T-helper 2 cell treated with Interferon-gamma antibody and Interleukin-4, amounts not matched to agents 5 μg/mL and 100 μg/mL, for 36 hours (primary cell): Measurements from ENCODE around the gene SCN9A.
"Not testable (repeated sequence)": the region's sequence is repeated elsewhere in the genome, so short reads cannot be mapped to it uniquely, and the experiment has no call there.

Experiments
- DNase-seq: peaks from one replicate; pipeline ENCODE4 v3.0.0; 2021; ENCODE audit warnings: low spot score
- H3K27ac Mint-ChIP-seq: one replicate; pipeline ENCODE4 v1.8.0; 2021; ENCODE audit warnings: mild to moderate bottlenecking, mixed read lengths
- H3K27me3 Mint-ChIP-seq: one replicate; pipeline ENCODE4 v1.8.0; 2021; ENCODE audit warnings: low read depth, mixed read lengths
- H3K36me3 Mint-ChIP-seq: one replicate; pipeline ENCODE4 v1.8.0; 2021; ENCODE audit warnings: low read depth, mixed read lengths
- H3K4me1 Mint-ChIP-seq: one replicate; pipeline ENCODE4 v1.8.0; 2021; ENCODE audit warnings: low read depth, mixed read lengths
- H3K4me3 Mint-ChIP-seq: one replicate; pipeline ENCODE4 v1.8.0; 2022; ENCODE audit warnings: mild to moderate bottlenecking, moderate library complexity, mixed read lengths
- H3K9me3 Mint-ChIP-seq: one replicate; pipeline ENCODE4 v1.8.0; 2021; ENCODE audit warnings: mixed read lengths

SCN9A gene

GRCh38 chr2:166375736-166376487 lies at the start of gene SCN9A:
Gene SCN9A (minus strand): TSS chr2:166375944. CDS start chr2:166311756, 64,188 bp downstream.
- no peak within 1 kb of the TSS for H3K27ac Mint-ChIP-seq
- DNase-seq, result no peak
- H3K36me3 Mint-ChIP-seq, result no peaks in the 10 kb centered on the region
- no peaks in the 10 kb centered on the region for H3K9me3 Mint-ChIP-seq
- H3K27me3 Mint-ChIP-seq, result peaks cover 44% of the 10 kb centered on the region
- H3K4me3 Mint-ChIP-seq, result peak within 1 kb of the TSS; percentile 83
- peaks cover 16% of the 10 kb centered on the region for H3K4me1 Mint-ChIP-seq

- H3K4me3 Mint-ChIP-seq, result no peak overlapping the region
- DNase-seq, result no peak
- H3K9me3 Mint-ChIP-seq, result no peaks in the 10 kb centered on the region
- H3K36me3 Mint-ChIP-seq, result no peaks in the 10 kb centered on the region
- H3K27me3 Mint-ChIP-seq, result no peaks in the 10 kb centered on the region
- H3K4me1 Mint-ChIP-seq, result no peaks in the 10 kb centered on the region
- no peak overlapping the region for H3K27ac Mint-ChIP-seq
Observed at GRCh38 chr2:166424841-166425240, 49.1 kb upstream of the SCN9A start.

GRCh38 chr2:166419616-166419934 lies 43.8 kb upstream of the SCN9A start:
- DNase-seq, result no peak
- no peak overlapping the region for H3K27ac Mint-ChIP-seq
- H3K36me3 Mint-ChIP-seq, result no peaks in the 10 kb centered on the region
- H3K9me3 Mint-ChIP-seq, result no peaks in the 10 kb centered on the region
- no peaks in the 10 kb centered on the region for H3K27me3 Mint-ChIP-seq
- H3K4me3 Mint-ChIP-seq, result no peak overlapping the region
- no peaks in the 10 kb centered on the region for H3K4me1 Mint-ChIP-seq

GRCh38 chr2:166418853-166419615 lies 43.3 kb upstream of the SCN9A start:
- no peak for DNase-seq
- no peak overlapping the region for H3K27ac Mint-ChIP-seq
- H3K27me3 Mint-ChIP-seq, result no peaks in the 10 kb centered on the region
- no peaks in the 10 kb centered on the region for H3K36me3 Mint-ChIP-seq
- H3K4me1 Mint-ChIP-seq, result no peaks in the 10 kb centered on the region
- H3K9me3 Mint-ChIP-seq, result no peaks in the 10 kb centered on the region
- no peak overlapping the region for H3K4me3 Mint-ChIP-seq

- DNase-seq, result no peak
- no peak overlapping the region for H3K4me3 Mint-ChIP-seq
- H3K9me3 Mint-ChIP-seq, result no peaks in the 10 kb centered on the region
- H3K36me3 Mint-ChIP-seq, result no peaks in the 10 kb centered on the region
- no peak overlapping the region for H3K27ac Mint-ChIP-seq
- no peaks in the 10 kb centered on the region for H3K4me1 Mint-ChIP-seq
- no peaks in the 10 kb centered on the region for H3K27me3 Mint-ChIP-seq
Observed at GRCh38 chr2:166417669-166418068, 41.9 kb upstream of the SCN9A start.

GRCh38 chr2:166413255-166413654 lies 37.5 kb upstream of the SCN9A start:
- Mint-ChIP-seq H3K27me3 (no peaks in the 10 kb centered on the region), H3K36me3 (no peaks in the 10 kb centered on the region), H3K9me3 (no peaks in the 10 kb centered on the region), H3K4me3 (no peak overlapping the region), H3K4me1 (no peaks in the 10 kb centered on the region), H3K27ac (no peak overlapping the region)
- DNase-seq, result no peak

GRCh38 chr2:166411473-166412230 lies 35.9 kb upstream of the SCN9A start:
- DNase-seq, result no peak
- Mint-ChIP-seq H3K4me3 (no peak overlapping the region), H3K27ac (no peak overlapping the region), H3K36me3 (no peaks in the 10 kb centered on the region), H3K4me1 (no peaks in the 10 kb centered on the region), H3K27me3 (no peaks in the 10 kb centered on the region), H3K9me3 (no peaks in the 10 kb centered on the region)

GRCh38 chr2:166410828-166411472 lies 35.2 kb upstream of the SCN9A start:
- no peaks in the 10 kb centered on the region for H3K4me1 Mint-ChIP-seq
- no peak overlapping the region for H3K4me3 Mint-ChIP-seq
- H3K27ac Mint-ChIP-seq, result no peak overlapping the region
- no peaks in the 10 kb centered on the region for H3K9me3 Mint-ChIP-seq
- H3K27me3 Mint-ChIP-seq, result no peaks in the 10 kb centered on the region
- DNase-seq, result no peak
- H3K36me3 Mint-ChIP-seq, result no peaks in the 10 kb centered on the region

- DNase-seq, H3K27ac Mint-ChIP-seq, H3K27me3 Mint-ChIP-seq, H3K4me3 Mint-ChIP-seq, H3K9me3 Mint-ChIP-seq, H3K4me1 Mint-ChIP-seq, H3K36me3 Mint-ChIP-seq: not testable (repeated sequence)
Observed at GRCh38 chr2:166407746-166408145, 32.0 kb upstream of the SCN9A start.

- H3K4me1 Mint-ChIP-seq, result no peaks in the 10 kb centered on the region
- H3K27me3 Mint-ChIP-seq, result no peaks in the 10 kb centered on the region
- H3K36me3 Mint-ChIP-seq, result no peaks in the 10 kb centered on the region
- H3K9me3 Mint-ChIP-seq, result no peaks in the 10 kb centered on the region
- H3K27ac Mint-ChIP-seq, result no peak overlapping the region
- no peak overlapping the region for H3K4me3 Mint-ChIP-seq
- no peak for DNase-seq
Observed at GRCh38 chr2:166406374-166406773, 30.6 kb upstream of the SCN9A start.

GRCh38 chr2:166405569-166405926 lies 29.8 kb upstream of the SCN9A start:
- H3K27ac Mint-ChIP-seq, result no peak overlapping the region
- H3K4me3 Mint-ChIP-seq, result no peak overlapping the region
- no peaks in the 10 kb centered on the region for H3K4me1 Mint-ChIP-seq
- no peaks in the 10 kb centered on the region for H3K36me3 Mint-ChIP-seq
- no peaks in the 10 kb centered on the region for H3K27me3 Mint-ChIP-seq
- H3K9me3 Mint-ChIP-seq, result no peaks in the 10 kb centered on the region
- no peak for DNase-seq

- no peaks in the 10 kb centered on the region for H3K9me3 Mint-ChIP-seq
- no peaks in the 10 kb centered on the region for H3K27me3 Mint-ChIP-seq
- H3K27ac Mint-ChIP-seq, result no peak overlapping the region
- H3K4me3 Mint-ChIP-seq, result no peak overlapping the region
- H3K4me1 Mint-ChIP-seq, result no peaks in the 10 kb centered on the region
- no peak for DNase-seq
- no peaks in the 10 kb centered on the region for H3K36me3 Mint-ChIP-seq
Observed at GRCh38 chr2:166404831-166405568, 29.3 kb upstream of the SCN9A start.

GRCh38 chr2:166394245-166394644 lies 18.5 kb upstream of the SCN9A start:
- Mint-ChIP-seq H3K9me3 (no peaks in the 10 kb centered on the region), H3K4me3 (no peak overlapping the region), H3K4me1 (no peaks in the 10 kb centered on the region)

More at GRCh38 chr2:166394245-166394644, 18.5 kb upstream of the SCN9A start:
- H3K27me3 Mint-ChIP-seq, result no peaks in the 10 kb centered on the region
- no peaks in the 10 kb centered on the region for H3K36me3 Mint-ChIP-seq
- H3K27ac Mint-ChIP-seq, result no peak overlapping the region
- DNase-seq, result no peak
